HG03066 (cell line): Measurements from ENCODE around the gene FAM20C.
"Not testable (repeated sequence)": the region's sequence is repeated elsewhere in the genome, so short reads cannot be mapped to it uniquely, and the experiment has no call there.

ENCODE experiments used
- ATAC-seq: cut with Tn5 transposase; IDR thresholded peaks from one replicate; pipeline ENCODE4 v1.9.1; 2021; ENCODE audit warnings: low read depth; ENCODE audit not compliant: unreplicated experiment

The FAM20C gene

DNA sequence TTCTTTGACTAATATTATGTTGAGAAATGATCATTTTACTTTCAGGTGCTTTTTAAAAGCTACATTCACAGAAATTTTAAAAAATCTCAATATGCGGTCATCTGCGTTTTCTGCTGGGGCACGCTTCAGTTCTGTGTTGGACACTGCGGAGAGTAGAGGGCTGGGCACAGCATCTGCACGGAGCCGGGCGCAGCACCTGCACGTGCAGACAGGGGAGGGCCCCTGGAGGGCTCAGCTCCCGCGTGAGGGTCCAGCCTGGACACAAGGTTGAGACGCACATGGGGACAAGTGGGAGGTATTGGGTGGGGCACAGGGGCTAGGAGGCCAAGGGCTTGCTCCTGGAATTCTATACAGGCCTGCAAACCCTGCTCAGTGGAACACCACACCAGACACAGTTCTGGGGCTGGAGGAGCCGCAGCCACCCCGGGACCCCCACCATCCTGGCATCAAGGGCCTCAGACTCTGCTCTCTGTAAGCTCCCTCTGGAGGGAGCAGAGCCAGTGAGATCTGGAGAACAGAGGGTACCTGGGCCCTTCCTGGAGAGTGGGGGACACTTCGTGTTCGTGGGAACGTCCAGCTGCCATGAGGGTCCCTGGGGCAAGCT lies 20.4 kb upstream of the FAM20C start:
- no peak for ATAC-seq

DNA sequence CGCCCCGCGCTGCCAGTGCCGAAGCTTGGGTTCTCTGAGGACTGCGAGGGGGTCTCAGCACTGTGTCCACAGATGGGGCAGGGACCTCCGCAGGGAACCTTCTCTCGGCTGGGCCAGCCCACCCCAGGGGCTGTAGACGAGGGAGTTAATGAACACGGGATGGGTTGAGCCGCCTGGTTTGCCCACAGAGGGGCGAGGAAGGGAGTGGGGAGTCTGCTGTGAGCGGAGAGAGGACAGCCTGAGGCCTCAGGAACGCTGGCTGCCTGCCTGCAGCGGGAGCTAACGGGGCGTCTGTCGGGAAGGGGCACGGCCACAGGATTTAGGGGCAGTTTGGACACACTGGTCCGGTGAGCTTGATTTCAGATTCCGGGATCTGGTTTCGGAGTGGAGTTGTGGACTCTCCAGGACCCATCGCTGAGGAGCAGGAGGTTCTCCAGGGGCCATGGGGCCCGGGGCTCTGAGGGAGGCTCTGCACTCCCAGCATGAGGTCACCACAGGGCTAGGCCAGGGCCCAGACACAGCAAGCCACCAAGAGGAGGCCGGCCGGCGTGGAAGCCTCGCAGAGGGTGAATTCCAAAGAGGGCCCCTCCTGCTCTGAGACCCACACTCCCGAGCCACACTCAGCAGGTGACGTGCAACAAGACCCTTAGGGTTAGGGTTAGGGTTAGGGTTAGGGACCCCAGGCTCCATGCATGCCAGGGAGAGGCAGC lies 19.0 kb upstream of the FAM20C start:
- ATAC-seq = no peak

DNA sequence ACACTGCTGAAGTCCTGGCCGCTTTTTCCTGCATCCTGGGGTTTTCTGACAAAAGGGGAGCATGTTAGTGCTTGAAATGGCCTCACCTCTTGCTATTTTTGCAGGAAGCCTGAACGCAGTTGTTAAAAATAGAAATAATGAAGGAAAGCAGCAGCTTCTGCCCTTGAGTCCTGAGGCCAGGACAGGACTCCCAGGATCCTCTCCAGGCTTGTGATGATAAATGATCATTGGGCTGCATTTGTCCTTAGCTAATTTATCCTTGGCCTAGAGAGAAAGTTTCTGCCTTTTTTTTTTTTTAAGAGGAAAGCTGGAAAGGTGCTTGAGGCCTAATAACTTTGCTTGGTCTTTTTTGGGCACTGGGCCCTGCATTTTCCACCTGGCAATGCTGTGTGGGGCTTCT lies 17.7 kb upstream of the FAM20C start:
- no peak for ATAC-seq

DNA sequence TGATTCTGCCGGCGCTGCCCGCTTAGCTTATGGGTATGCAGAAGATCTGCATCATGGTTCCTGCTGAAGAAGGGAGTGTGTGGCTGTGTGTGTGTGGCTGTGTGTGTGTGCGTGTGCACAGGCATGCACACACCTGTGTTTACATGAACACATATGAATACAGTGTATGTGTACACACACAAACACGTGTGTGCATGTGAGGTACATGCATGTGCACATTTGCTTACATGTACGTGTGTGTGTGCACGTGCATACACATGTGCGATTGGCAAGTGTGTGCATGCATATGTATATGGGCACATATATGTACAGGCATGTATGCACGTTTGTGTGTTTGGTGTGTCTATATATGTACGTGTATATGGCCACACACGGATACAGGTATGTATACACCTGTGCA lies 16.4 kb upstream of the FAM20C start:
- no peak for ATAC-seq

- no peak for ATAC-seq
These were observed 16.0 kb upstream of the FAM20C start for GRCh38 chr7:176381-176780.

GRCh38 chr7:176786-177459 lies 15.4 kb upstream of the FAM20C start:
- ATAC-seq = no peak

DNA sequence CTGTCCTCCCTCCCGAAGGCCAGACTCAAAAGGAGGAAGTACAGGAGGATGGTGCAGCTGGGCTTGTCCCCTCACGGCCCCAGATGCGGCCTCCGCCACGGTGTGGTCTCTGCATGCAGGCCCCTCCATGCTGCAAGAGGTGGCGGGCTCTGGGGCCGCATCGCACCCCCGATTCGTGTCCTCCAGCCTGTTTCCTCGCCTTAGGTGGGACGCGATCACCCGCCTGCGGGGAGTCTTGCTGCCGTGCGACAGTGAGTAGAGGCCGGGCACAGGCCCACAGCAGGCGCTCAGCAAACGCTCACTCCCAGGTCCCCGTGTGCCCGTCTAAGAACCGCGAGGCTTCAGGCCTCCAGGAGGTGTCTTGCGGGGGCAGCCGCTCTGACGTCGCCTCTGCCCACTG lies 13.9 kb upstream of the FAM20C start:
- no peak for ATAC-seq

DNA sequence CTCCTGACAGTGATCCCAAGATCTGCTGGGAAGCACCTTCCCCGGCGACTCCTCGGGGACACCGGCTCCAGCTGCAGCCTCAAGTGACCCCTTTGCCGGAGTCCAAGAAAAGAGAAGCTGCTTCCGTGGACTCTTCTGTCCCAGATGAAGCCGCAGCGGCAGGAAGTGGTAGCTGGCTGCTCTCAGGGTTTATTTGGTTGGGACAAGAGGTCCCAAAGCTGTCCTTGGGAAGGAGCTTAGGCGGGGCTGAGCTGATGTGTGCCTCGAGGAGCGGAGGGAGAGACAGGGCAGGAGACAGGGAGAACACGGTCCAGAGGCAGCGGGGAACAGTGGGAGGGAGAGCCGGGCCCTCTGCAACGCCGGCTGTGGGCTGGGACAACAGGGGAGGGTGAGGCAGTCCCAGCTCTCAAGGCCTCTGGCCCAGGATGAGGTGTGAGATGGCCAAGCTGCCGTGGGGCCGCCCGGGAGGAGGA lies 13.1 kb upstream of the FAM20C start:
- ATAC-seq = no peak

GRCh38 chr7:179948-180694 lies 12.2 kb upstream of the FAM20C start:
- no peak for ATAC-seq

GRCh38 chr7:181738-182137 lies 10.6 kb upstream of the FAM20C start:
- ATAC-seq = no peak

DNA sequence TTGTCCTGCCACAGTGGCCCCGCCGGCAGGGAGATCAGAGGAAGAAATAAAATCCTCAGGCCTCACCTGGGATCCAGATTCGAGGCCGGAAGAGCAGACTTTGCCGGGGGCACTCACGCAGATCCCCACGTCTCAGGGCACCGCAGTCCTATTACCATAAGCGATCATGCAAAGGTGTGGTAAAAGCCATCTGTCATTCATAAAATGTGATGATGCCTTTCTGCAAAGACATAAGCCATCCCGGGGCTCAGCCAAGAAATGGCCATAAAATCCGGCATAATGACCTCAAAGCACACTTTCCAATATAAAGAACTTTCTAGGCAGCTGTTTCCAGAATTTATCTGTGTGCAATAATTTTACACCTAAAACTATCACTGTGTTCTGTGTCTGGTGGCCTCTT lies 9.9 kb upstream of the FAM20C start:
- not testable (repeated sequence) for ATAC-seq

GRCh38 chr7:183496-184292 lies 8.7 kb upstream of the FAM20C start:
- ATAC-seq = no peak

DNA sequence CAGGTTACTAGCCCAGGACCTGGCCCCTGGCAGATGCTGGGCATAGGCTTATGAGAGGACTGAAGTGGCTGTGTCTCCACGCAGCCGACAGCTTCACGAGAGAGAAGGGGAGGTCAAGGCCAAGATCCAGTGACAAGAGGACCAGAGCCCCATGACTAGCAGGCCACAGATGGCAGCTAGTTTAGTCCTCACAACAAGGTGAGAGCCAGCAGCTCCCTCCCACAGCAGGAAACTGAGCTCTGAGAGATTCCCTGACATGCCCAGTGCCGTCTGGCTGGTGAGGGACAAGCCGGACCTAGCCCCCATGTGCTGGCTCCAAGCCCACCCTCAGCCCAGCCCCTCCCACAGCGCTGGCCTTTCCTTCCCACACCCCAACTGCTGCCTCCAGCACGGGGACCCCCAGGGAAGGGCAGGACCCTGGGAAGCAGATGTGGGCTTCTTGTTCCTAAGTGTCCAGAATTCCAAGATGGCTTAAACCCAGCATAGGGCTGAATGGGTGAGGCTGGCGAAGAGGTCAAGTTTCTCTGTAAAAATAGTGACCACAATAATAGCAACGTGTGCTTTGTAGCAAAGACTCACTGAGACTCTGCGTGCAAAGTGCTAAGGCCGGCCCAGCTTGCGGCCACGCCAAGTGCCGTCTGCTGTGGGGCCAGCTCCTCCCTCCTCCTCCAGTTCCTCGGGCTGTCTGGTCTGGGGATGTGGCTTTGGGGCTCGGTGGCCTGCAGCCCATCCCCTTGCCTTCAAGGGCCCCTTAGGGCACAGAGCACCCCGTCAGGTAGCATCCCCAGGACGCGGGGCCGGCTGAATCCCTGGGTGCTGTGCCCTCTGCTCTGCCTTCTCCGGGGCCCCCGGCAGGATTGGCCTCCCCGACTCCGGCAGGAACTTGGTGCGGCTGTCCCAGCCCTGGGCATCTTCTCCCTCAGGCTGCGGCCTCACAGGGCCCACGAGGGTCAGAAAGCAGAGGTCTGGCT lies 7.8 kb upstream of the FAM20C start:
- ATAC-seq = no peak

DNA sequence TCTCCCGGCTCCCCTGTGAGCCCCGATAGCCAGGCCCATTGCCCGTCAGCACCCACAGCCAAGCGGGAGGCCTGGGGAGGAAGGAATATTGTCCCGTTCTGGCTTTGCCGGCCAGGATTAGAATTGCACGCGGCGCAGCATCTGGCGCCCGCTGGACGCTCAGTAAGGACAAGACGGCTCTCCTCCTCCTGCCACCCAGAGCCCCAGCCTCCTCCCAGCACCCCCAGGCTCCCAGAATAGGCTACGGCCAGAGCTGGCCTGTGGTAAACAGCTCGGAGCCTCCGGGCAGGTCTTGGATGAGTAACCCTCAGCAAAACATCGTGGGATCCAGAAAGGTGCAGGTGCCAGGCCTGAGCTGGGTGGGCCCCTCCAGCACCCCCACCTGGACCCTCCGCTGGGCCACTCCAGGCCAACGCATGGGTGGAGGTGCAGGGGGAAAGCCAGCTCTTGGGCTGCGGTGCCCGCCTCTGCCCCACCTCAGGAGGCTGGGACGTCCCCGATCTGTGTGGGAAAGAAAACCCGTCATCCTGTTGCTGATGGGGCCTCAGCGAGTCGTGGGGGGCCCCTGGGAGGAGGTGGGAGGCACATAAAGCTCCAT lies 5.8 kb upstream of the FAM20C start:
- no peak for ATAC-seq

- no peak for ATAC-seq
These were observed 5.0 kb upstream of the FAM20C start for GRCh38 chr7:187227-187927.

GRCh38 chr7:188174-188573 lies 4.2 kb upstream of the FAM20C start:
- no peak for ATAC-seq

- ATAC-seq = no peak
These were observed 3.5 kb upstream of the FAM20C start for GRCh38 chr7:188727-189500.

- ATAC-seq = no peak
These were observed 2.7 kb upstream of the FAM20C start for GRCh38 chr7:189719-190118.
